ENCODE results near the gene LRP1-AS.
"Not testable (repeated sequence)": the region's sequence is repeated elsewhere in the genome, so short reads cannot be mapped to it uniquely, and the experiment has no call there.

LRP1-AS gene

GRCh38 chr12:57124261-57124877 lies 23.1 kb downstream of the LRP1-AS start:
- peak; percentile 99 for TF ChIP-seq CTCF (IDR thresholded peaks at IDR 0.05; ENCODE audit: low read depth, low read length)
- Histone ChIP-seq H3K9me3 (no peaks in the 10 kb centered on the region; the same call in 1 of the 2 replicates), H3K4me3 (ENCODE audit: low read depth, low read length) (no peak overlapping the region), H3K36me3 (no peaks in the 10 kb centered on the region), H3K27me3 (no peaks in the 10 kb centered on the region), H3K4me1 (peaks cover 5% of the 10 kb centered on the region; the same call in 1 of the 2 replicates)
- DNase-seq: peak; percentile 82

- H3K36me3 ChIP-seq: no peaks in the 10 kb centered on the region
- DNase-seq: no peak
- H3K4me1 ChIP-seq: peaks cover 5% of the 10 kb centered on the region; the same call in 1 of the 2 replicates
- no peak overlapping the region for H3K4me3 ChIP-seq (ENCODE audit: low read depth, low read length)
- no peaks in the 10 kb centered on the region for H3K27me3 ChIP-seq
- no peaks in the 10 kb centered on the region; the same call in 1 of the 2 replicates for H3K9me3 ChIP-seq
- no peak for TF ChIP-seq CTCF (IDR thresholded peaks at IDR 0.05; ENCODE audit: low read depth, low read length)
These were observed 23.6 kb downstream of the LRP1-AS start for GRCh38 chr12:57123813-57124212.

GRCh38 chr12:57120718-57121117 lies 26.7 kb downstream of the LRP1-AS start:
- not testable (repeated sequence) for H3K9me3 ChIP-seq; H3K4me1 ChIP-seq; H3K27me3 ChIP-seq; H3K4me3 ChIP-seq (ENCODE audit: low read depth, low read length); H3K36me3 ChIP-seq; DNase-seq

GRCh38 chr12:57119294-57120085 lies 27.9 kb downstream of the LRP1-AS start:
- Histone ChIP-seq H3K4me3 (ENCODE audit: low read depth, low read length) (no peak overlapping the region), H3K9me3 (no peaks in the 10 kb centered on the region; the same call in 1 of the 2 replicates), H3K27me3 (no peaks in the 10 kb centered on the region), H3K4me1 (no peaks in the 10 kb centered on the region), H3K36me3 (no peaks in the 10 kb centered on the region)
- TF ChIP-seq CTCF (IDR thresholded peaks at IDR 0.05; ENCODE audit: low read depth, low read length): no peak
- no peak for DNase-seq

GRCh38 chr12:57118711-57119271 lies 28.6 kb downstream of the LRP1-AS start:
- Histone ChIP-seq H3K27me3 (no peaks in the 10 kb centered on the region), H3K36me3 (no peaks in the 10 kb centered on the region), H3K4me3 (ENCODE audit: low read depth, low read length) (no peak overlapping the region), H3K9me3 (no peaks in the 10 kb centered on the region; the same call in 1 of the 2 replicates), H3K4me1 (no peaks in the 10 kb centered on the region)
- TF ChIP-seq CTCF (IDR thresholded peaks at IDR 0.05; ENCODE audit: low read depth, low read length): no peak
- no peak for DNase-seq

- Histone ChIP-seq H3K4me3 (ENCODE audit: low read depth, low read length) (no peak overlapping the region), H3K4me1 (no peaks in the 10 kb centered on the region; the same call in 1 of the 2 replicates), H3K36me3 (no peaks in the 10 kb centered on the region), H3K9me3 (no peaks in the 10 kb centered on the region), H3K27me3 (no peaks in the 10 kb centered on the region)
- no peak for TF ChIP-seq CTCF (IDR thresholded peaks at IDR 0.05; ENCODE audit: low read depth, low read length)
- DNase-seq: no peak
These were observed 30.7 kb downstream of the LRP1-AS start for GRCh38 chr12:57116580-57117281.
